ENCODE measurements around the gene CHN2. TPM values are rescaled to one million over a fixed set of nuclear protein-coding genes. Genes with fewer than 3 reads are reported as not detected.

CHN2 gene
- total RNA-seq, 1 experiment from 2014 or later, result 3.5 TPM

GRCh38 chr7:29320577-29320976, 126.0 kb downstream of the CHN2 start:
- no peak overlapping the region for H3K27ac ChIP-seq

GRCh38 chr7:29322023-29322712, 127.6 kb downstream of the CHN2 start:
- H3K36me3 ChIP-seq, result no peaks in the 10 kb centered on the region
- H3K27ac ChIP-seq, result no peak overlapping the region
- H3K4me3 ChIP-seq, result no peak overlapping the region
- no peaks in the 10 kb centered on the region for H3K9me3 ChIP-seq (replicated peaks)
- peaks cover 2% of the 10 kb centered on the region; the same call in 1 of the 2 replicates for H3K4me1 ChIP-seq
- no peak for DNase-seq
- H3K27me3 ChIP-seq, result no peaks in the 10 kb centered on the region

More at GRCh38 chr7:29320577-29320976, 126.0 kb downstream of the CHN2 start:
- DNase-seq, result no peak
- Histone ChIP-seq H3K27me3 (no peaks in the 10 kb centered on the region), H3K4me3 (no peak overlapping the region), H3K36me3 (no peaks in the 10 kb centered on the region), H3K9me3 (replicated peaks) (no peaks in the 10 kb centered on the region), H3K4me1 (no peaks in the 10 kb centered on the region)

GRCh38 chr7:29325476-29325875, 130.9 kb downstream of the CHN2 start:
- Histone ChIP-seq H3K27ac (no peak overlapping the region), H3K9me3 (replicated peaks) (no peaks in the 10 kb centered on the region), H3K27me3 (no peaks in the 10 kb centered on the region; the same call in 1 of the 2 replicates), H3K36me3 (no peaks in the 10 kb centered on the region), H3K4me1 (peaks cover 5% of the 10 kb centered on the region; the same call in 1 of the 2 replicates), H3K4me3 (no peak overlapping the region)
- DNase-seq, result no peak

- H3K36me3 ChIP-seq, result no peaks in the 10 kb centered on the region
- DNase-seq, result no peak
- no peak overlapping the region for H3K4me3 ChIP-seq
- H3K9me3 ChIP-seq (replicated peaks), result no peaks in the 10 kb centered on the region
- H3K27me3 ChIP-seq, result no peaks in the 10 kb centered on the region; the same call in 1 of the 2 replicates
- peaks cover 5% of the 10 kb centered on the region; the same call in 1 of the 2 replicates for H3K4me1 ChIP-seq
- H3K27ac ChIP-seq, result no peak overlapping the region
Observed at GRCh38 chr7:29326864-29327263, 132.3 kb downstream of the CHN2 start.

- peaks cover 5% of the 10 kb centered on the region; the same call in 1 of the 2 replicates for H3K4me1 ChIP-seq
- H3K27ac ChIP-seq, result no peak overlapping the region
- no peaks in the 10 kb centered on the region for H3K36me3 ChIP-seq
- H3K27me3 ChIP-seq, result no peaks in the 10 kb centered on the region; the same call in 1 of the 2 replicates
- peak in 1 of 2 experiments; percentile 48 for DNase-seq
- no peaks in the 10 kb centered on the region for H3K9me3 ChIP-seq (replicated peaks)
- no peak overlapping the region for H3K4me3 ChIP-seq
Observed at GRCh38 chr7:29327455-29327854, 132.9 kb downstream of the CHN2 start.

GRCh38 chr7:29328045-29328444, 133.5 kb downstream of the CHN2 start:
- DNase-seq, result no peak
- Histone ChIP-seq H3K9me3 (replicated peaks) (no peaks in the 10 kb centered on the region), H3K4me1 (peaks cover 8% of the 10 kb centered on the region), H3K36me3 (no peaks in the 10 kb centered on the region), H3K4me3 (no peak overlapping the region), H3K27me3 (no peaks in the 10 kb centered on the region; the same call in 1 of the 2 replicates), H3K27ac (no peak overlapping the region)

- H3K36me3 ChIP-seq, result no peaks in the 10 kb centered on the region
- no peak overlapping the region for H3K4me3 ChIP-seq
- no peaks in the 10 kb centered on the region; the same call in 1 of the 2 replicates for H3K27me3 ChIP-seq
- no peak for DNase-seq
- no peaks in the 10 kb centered on the region for H3K9me3 ChIP-seq (replicated peaks)
- H3K27ac ChIP-seq, result no peak overlapping the region
- H3K4me1 ChIP-seq, result peaks cover 10% of the 10 kb centered on the region
Observed at GRCh38 chr7:29328811-29329210, 134.2 kb downstream of the CHN2 start.

- Histone ChIP-seq H3K36me3 (no peaks in the 10 kb centered on the region), H3K4me1 (peaks cover 10% of the 10 kb centered on the region), H3K9me3 (replicated peaks) (no peaks in the 10 kb centered on the region), H3K27me3 (no peaks in the 10 kb centered on the region; the same call in 1 of the 2 replicates), H3K27ac (no peak overlapping the region), H3K4me3 (no peak overlapping the region)
- no peak for DNase-seq
Observed at GRCh38 chr7:29329686-29330085, 135.1 kb downstream of the CHN2 start.

- no peak for DNase-seq
- Histone ChIP-seq H3K27me3 (no peaks in the 10 kb centered on the region; the same call in 1 of the 2 replicates), H3K27ac (no peak overlapping the region)
Observed at GRCh38 chr7:29330136-29330535, 135.6 kb downstream of the CHN2 start.

GRCh38 chr7:29331163-29331562, 136.6 kb downstream of the CHN2 start:
- Histone ChIP-seq H3K4me3 (no peak overlapping the region), H3K36me3 (no peaks in the 10 kb centered on the region), H3K27me3 (no peaks in the 10 kb centered on the region; the same call in 1 of the 2 replicates), H3K9me3 (replicated peaks) (no peaks in the 10 kb centered on the region), H3K27ac (no peak overlapping the region), H3K4me1 (peaks cover 10% of the 10 kb centered on the region)
- no peak for DNase-seq

More at GRCh38 chr7:29330136-29330535, 135.6 kb downstream of the CHN2 start:
- Histone ChIP-seq H3K4me1 (peaks cover 10% of the 10 kb centered on the region), H3K36me3 (no peaks in the 10 kb centered on the region), H3K4me3 (no peak overlapping the region), H3K9me3 (replicated peaks) (no peaks in the 10 kb centered on the region)

GRCh38 chr7:29332042-29332811, 137.7 kb downstream of the CHN2 start:
- no peaks in the 10 kb centered on the region for H3K9me3 ChIP-seq (replicated peaks)
- peaks cover 8% of the 10 kb centered on the region for H3K4me1 ChIP-seq
- H3K27me3 ChIP-seq, result no peaks in the 10 kb centered on the region; the same call in 1 of the 2 replicates
- H3K4me3 ChIP-seq, result no peak overlapping the region
- no peaks in the 10 kb centered on the region for H3K36me3 ChIP-seq
- no peak for DNase-seq
- H3K27ac ChIP-seq, result no peak overlapping the region

- Histone ChIP-seq H3K4me3 (no peak overlapping the region), H3K36me3 (no peaks in the 10 kb centered on the region), H3K27ac (no peak overlapping the region), H3K27me3 (no peaks in the 10 kb centered on the region; the same call in 1 of the 2 replicates), H3K9me3 (replicated peaks) (no peaks in the 10 kb centered on the region), H3K4me1 (peaks cover 12% of the 10 kb centered on the region)
- DNase-seq, result peak; percentile 53 to 62
Observed at GRCh38 chr7:29332875-29333855, 138.6 kb downstream of the CHN2 start.

GRCh38 chr7:29335188-29336083, 140.9 kb downstream of the CHN2 start:
- Histone ChIP-seq H3K27me3 (no peaks in the 10 kb centered on the region; the same call in 1 of the 2 replicates), H3K4me3 (no peak overlapping the region), H3K27ac (no peak overlapping the region), H3K9me3 (replicated peaks) (no peaks in the 10 kb centered on the region), H3K36me3 (no peaks in the 10 kb centered on the region), H3K4me1 (peaks cover 16% of the 10 kb centered on the region; the same call in 1 of the 2 replicates)
- no peak for DNase-seq

Measured in SJCRH30 (cell line).